GM18861 (cell line): ENCODE results near the gene NDUFAF3.

Experiments
- ATAC-seq: cut with Tn5 transposase; IDR thresholded peaks from one replicate; pipeline ENCODE4 v1.9.1; 2021; ENCODE audit not compliant: unreplicated experiment

Gene NDUFAF3

GRCh38 chr3:49053543-49053942 is 31.6 kb downstream of the NDUFAF3 start:
- no peak for ATAC-seq

- ATAC-seq: no peak
Observed at GRCh38 chr3:49054344-49054862, 32.5 kb downstream of the NDUFAF3 start.

GRCh38 chr3:49057268-49057667 is 35.3 kb downstream of the NDUFAF3 start:
- ATAC-seq: no peak

GRCh38 chr3:49058011-49058410 is 36.1 kb downstream of the NDUFAF3 start:
- ATAC-seq: no peak
